GM23248 (cell line): ENCODE measurements around the gene PRICKLE2. TPM values are rescaled to one million over a fixed set of nuclear protein-coding genes. Genes with fewer than 3 reads are reported as not detected.

ENCODE experiments used
- DNase-seq: peaks from one replicate; pipeline ENCODE4 v3.0.0-alpha.2; 2015
- H2AFZ ChIP-seq: fragments of 200-600 bp; sonication (generic); 2 replicates; pipeline ENCODE4 v1.6.1; 2016; ENCODE audit warnings: antibody characterized with exemption
- H3F3A ChIP-seq: fragments of 200-600 bp; sonication (generic); 2 replicates; pipeline ENCODE4 v1.6.1; 2016; ENCODE audit warnings: mild to moderate bottlenecking, antibody characterized with exemption, mixed run types; ENCODE audit not compliant: insufficient read depth
- H3K27ac ChIP-seq: fragments of 200-600 bp; sonication (generic); 2 replicates; pipeline ENCODE4 v1.5.1; 2016; ENCODE audit warnings: mild to moderate bottlenecking
- H3K27me3 ChIP-seq: fragments of 200-600 bp; sonication (generic); replicated peaks from 2 replicates; pipeline ENCODE4 v1.6.1; 2016; ENCODE audit warnings: mild to moderate bottlenecking; ENCODE audit not compliant: insufficient read depth
- H3K36me3 ChIP-seq: fragments of 200-600 bp; sonication (generic); 2 replicates; pipeline ENCODE4 v1.6.1; 2016; ENCODE audit warnings: low read depth, mild to moderate bottlenecking
- H3K4me1 ChIP-seq: fragments of 200-600 bp; sonication (generic); 2 replicates; pipeline ENCODE4 v1.6.1; 2016; ENCODE audit warnings: mild to moderate bottlenecking; ENCODE audit not compliant: insufficient read depth
- H3K4me2 ChIP-seq: fragments of 200-600 bp; sonication (generic); one replicate; pipeline ENCODE4 v1.6.1; 2016; ENCODE audit warnings: mild to moderate bottlenecking; ENCODE audit not compliant: unreplicated experiment
- H3K4me3 ChIP-seq: fragments of 200-600 bp; sonication (generic); 2 replicates; pipeline ENCODE4 v1.5.1; 2016; ENCODE audit warnings: mild to moderate bottlenecking
- H3K79me2 ChIP-seq: fragments of 200-600 bp; sonication (generic); 2 replicates; pipeline ENCODE4 v1.6.1; 2016; ENCODE audit warnings: mild to moderate bottlenecking; ENCODE audit not compliant: insufficient read depth
- H3K9ac ChIP-seq: fragments of 200-600 bp; sonication (generic); 2 replicates; pipeline ENCODE4 v1.6.1; 2016; ENCODE audit warnings: mild to moderate bottlenecking
- H3K9me2 ChIP-seq: fragments of 200-600 bp; sonication (generic); 2 replicates; pipeline ENCODE4 v1.6.1; 2016; ENCODE audit warnings: mixed run types, mild to moderate bottlenecking, moderate library complexity; ENCODE audit not compliant: insufficient read depth
- H3K9me3 ChIP-seq: fragments of 200-600 bp; sonication (generic); one replicate; pipeline ENCODE4 v1.6.1; 2017; ENCODE audit warnings: low read depth
- H4K20me1 ChIP-seq: fragments of 200-600 bp; sonication (generic); 2 replicates; pipeline ENCODE4 v1.6.0; 2016; ENCODE audit not compliant: insufficient read depth
- EZH2 ChIP-seq: fragments of 200-600 bp; sonication (generic); IDR thresholded peaks from 2 replicates; pipeline ENCODE4 v1.6.1; 2018; ENCODE audit warnings: antibody characterized with exemption, mild to moderate bottlenecking; ENCODE audit not compliant: insufficient read depth, poor library complexity, severe bottlenecking
- EZH2phosphoT487 ChIP-seq: fragments of 200-600 bp; sonication (generic); IDR thresholded peaks from 2 replicates; pipeline ENCODE4 v1.6.1; 2018; ENCODE audit warnings: antibody characterized with exemption, moderate library complexity, mild to moderate bottlenecking, low read depth; ENCODE audit not compliant: insufficient read depth
- WGBS, 2 experiments: methylation state at CpG; one replicate each; pipeline ENCODE4 v1.1.6; 2015 to 2017; ENCODE audit warnings: low lambda C conversion rate in 2 of 2, low coverage in 1 of 2; ENCODE audit errors: missing lambda C conversion rate in 2 of 2; 5-methylcytosine and 5-hydroxymethylcytosine counted together
- in situ Hi-C: fragments of 300-500 bp; cut with MboI; formaldehyde crosslinking; loops from 2 replicates; pipeline ENCODE4 v1.15.0; 2020
- polyA plus RNA-seq: library from polyadenylated mRNA; unstranded; fragments of >200 nt; fragmentation: Nextera tagmentation; extraction: Ambion mirVana; gene quantifications from 2 replicates; pipeline ENCODE4 v1.2.1, GENCODE V29; 2016
- total RNA-seq: library from RNA; depleted of rRNA; stranded (reverse); fragments of >200 nt; shearing (Covaris generic); gene quantifications from 2 replicates; pipeline ENCODE4 v1.2.3, GENCODE V29; 2014

The PRICKLE2 gene
- total and polyA plus RNA-seq, 2 experiments from 2014 or later = 7.3 to 19.6 TPM

DNA sequence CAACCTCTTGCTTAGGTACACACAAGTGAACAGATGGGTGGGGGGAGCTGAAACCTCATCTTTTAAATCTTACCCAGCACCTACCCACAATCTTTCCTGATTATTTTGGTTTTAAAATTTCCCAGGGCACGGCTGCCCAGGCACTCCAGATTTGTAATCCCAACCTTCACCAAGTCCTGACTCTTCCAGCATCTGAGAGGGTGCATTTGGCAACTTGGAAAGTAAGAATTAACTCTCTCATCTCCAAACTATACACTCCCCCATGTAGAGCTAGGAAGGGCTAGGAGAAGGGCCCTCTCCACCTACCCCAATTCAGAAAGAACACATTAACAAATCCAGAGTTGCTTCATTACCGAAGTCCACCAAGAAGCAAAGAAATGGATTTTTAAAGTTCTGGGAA, 41.7 kb upstream of the PRICKLE2 start:
- Histone ChIP-seq H3K36me3 (no peaks in the 10 kb centered on the region), H3K27ac (peak overlapping the region; percentile 82), H3K4me3 (peak overlapping the region; percentile 91), H3K27me3 (no peaks in the 10 kb centered on the region), H3K9me3 (no peaks in the 10 kb centered on the region), H3K4me2 (peak overlapping the region; percentile 94), H3K4me1 (peaks cover 22% of the 10 kb centered on the region), H4K20me1 (no peaks in the 10 kb centered on the region), H3K9ac (peak overlapping the region; percentile 89), H3F3A (peaks cover 41% of the 10 kb centered on the region), H2AFZ (peak overlapping the region; percentile 72), H3K9me2 (no peaks in the 10 kb centered on the region), H3K79me2 (peaks cover 55% of the 10 kb centered on the region)
- peak; percentile 54 for DNase-seq
- no peak for TF ChIP-seq EZH2phosphoT487
- no peak for TF ChIP-seq EZH2
- in situ Hi-C loops = loop anchor here (25.0 kb wide), 1 partner anchor 230 kb away; no protein-coding TSS in a partner anchor
- WGBS, 2 experiments = 2% methylated on average over 2 of the region's 2 CpGs

DNA sequence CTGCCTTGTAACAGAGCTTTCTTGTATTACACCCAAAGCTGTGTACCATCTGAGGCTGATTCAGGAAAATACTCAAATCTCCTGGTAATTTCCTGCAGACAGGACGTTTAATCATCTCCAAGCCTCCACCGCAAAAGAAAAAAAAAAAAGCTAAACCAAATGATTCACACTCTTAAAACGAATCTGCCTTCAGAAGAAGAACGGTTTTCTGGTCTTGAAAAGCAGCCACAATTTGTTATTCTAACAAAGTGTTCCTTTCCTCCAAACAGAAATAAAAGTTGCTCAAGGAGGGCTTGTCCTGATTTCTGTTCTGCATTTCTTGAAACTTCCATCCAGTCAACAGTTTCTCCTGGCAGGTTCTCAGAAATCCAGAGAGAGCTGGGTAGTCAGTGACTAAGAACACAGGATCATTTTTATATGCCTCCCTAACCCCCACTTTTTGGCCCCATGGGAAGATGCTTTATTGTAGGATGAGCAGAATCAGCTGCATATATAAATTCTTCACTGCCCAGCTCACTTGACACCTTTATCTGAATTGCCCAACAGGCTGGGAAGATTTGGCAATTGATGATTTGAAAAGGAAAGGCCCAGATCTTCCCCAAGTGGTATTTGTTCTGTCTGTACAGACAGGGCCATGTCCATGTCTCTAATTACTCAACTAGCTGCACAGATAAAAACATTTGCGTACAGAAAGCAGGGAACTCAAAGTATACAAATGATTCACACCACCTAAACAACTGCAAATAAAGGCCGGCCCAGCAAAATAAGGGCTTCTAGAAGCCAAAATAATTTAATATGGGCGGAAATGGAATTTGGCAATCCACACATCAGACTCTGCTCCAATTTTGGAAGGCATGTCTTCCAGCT, 41.0 kb upstream of the PRICKLE2 start:
- WGBS, 2 experiments = 0 to 4% methylated on average over 7 of the region's 7 CpGs
- TF ChIP-seq EZH2 (no peak), EZH2phosphoT487 (peak; percentile 95)
- no peaks in the 10 kb centered on the region for H4K20me1 ChIP-seq
- peak overlapping the region; percentile 94 for H3K4me2 ChIP-seq
- no peaks in the 10 kb centered on the region for H3K27me3 ChIP-seq
- DNase-seq = peak; percentile 92
- peaks cover 22% of the 10 kb centered on the region for H3K4me1 ChIP-seq
- peaks cover 41% of the 10 kb centered on the region for H3F3A ChIP-seq
- no peaks in the 10 kb centered on the region for H3K9me3 ChIP-seq
- H3K27ac ChIP-seq = peak overlapping the region; percentile 82
- peak overlapping the region; percentile 91 for H3K4me3 ChIP-seq
- no peak overlapping the region for H2AFZ ChIP-seq
- H3K9ac ChIP-seq = peak overlapping the region; percentile 89
- peaks cover 62% of the 10 kb centered on the region for H3K79me2 ChIP-seq
- in situ Hi-C loops = loop anchor here (25.0 kb wide), 1 partner anchor 229 kb away; no protein-coding TSS in a partner anchor
- no peaks in the 10 kb centered on the region for H3K36me3 ChIP-seq
- H3K9me2 ChIP-seq = no peaks in the 10 kb centered on the region

DNA sequence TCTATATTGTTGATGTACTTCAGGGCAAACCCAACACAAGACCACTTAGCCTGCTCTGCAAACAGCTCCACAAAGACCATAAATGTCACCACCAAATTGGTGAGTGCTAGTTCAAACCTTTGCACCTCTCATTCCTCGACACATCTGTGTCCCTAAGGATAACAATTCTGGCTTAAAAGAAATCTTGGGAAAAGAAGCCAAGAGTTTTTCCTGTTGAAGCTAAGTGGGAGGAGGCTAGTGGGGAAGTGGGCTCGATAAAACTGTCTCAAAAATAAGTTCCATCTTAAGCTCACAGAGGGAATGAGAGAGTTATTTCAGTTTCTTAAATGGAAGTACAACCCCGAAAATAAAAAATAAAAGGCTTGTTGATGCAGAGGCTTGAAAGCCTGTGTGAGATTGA, 40.4 kb upstream of the PRICKLE2 start:
- Histone ChIP-seq H3K79me2 (peaks cover 69% of the 10 kb centered on the region), H3K27me3 (no peaks in the 10 kb centered on the region), H2AFZ (no peak overlapping the region), H4K20me1 (no peaks in the 10 kb centered on the region), H3K36me3 (no peaks in the 10 kb centered on the region), H3K9me3 (no peaks in the 10 kb centered on the region), H3K4me1 (peaks cover 22% of the 10 kb centered on the region), H3K4me2 (peak overlapping the region; percentile 94), H3F3A (peaks cover 41% of the 10 kb centered on the region), H3K27ac (peak overlapping the region; percentile 82), H3K4me3 (peak overlapping the region; percentile 91), H3K9me2 (no peaks in the 10 kb centered on the region), H3K9ac (peak overlapping the region; percentile 89)
- in situ Hi-C loops = loop anchor here (25.0 kb wide), 1 partner anchor 228 kb away; no protein-coding TSS in a partner anchor
- no peak for DNase-seq
- WGBS, 2 experiments = 3 to 9% methylated on average over 3 of the region's 3 CpGs
- TF ChIP-seq EZH2phosphoT487 = no peak
- no peak for TF ChIP-seq EZH2

DNA sequence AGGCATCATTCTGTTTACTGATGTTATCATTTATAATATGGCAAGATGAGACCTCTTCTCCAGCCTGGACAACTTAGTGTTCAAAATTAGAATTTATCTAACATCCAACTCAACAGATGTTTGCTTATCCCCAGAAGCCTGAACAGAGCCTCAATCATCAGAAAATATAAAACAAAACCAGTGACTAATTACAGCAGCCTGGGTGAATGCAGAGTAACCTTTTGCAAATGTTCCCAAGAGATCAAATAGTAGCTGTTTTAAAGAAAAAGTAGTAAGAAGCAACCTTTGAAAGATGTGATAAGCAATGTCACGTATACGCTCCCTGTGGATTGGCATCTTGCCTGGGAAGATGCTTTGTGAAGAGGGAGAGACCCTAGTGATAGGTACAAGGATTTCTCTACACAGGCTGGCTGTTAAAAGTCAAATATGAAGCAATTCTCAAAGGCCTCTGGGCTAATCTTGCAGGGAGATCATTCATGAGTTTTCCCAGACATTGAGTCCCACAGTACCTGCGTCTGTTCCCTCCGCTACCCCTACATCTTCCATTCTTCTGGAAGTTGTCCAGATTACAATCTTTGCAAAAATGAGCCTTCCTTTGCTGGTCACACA, 39.3 kb upstream of the PRICKLE2 start:
- Histone ChIP-seq H3K9me3 (no peaks in the 10 kb centered on the region), H3K36me3 (no peaks in the 10 kb centered on the region), H3F3A (peaks cover 41% of the 10 kb centered on the region), H3K79me2 (peaks cover 79% of the 10 kb centered on the region), H3K27me3 (no peaks in the 10 kb centered on the region), H3K9ac (peak overlapping the region; percentile 89), H3K27ac (peak overlapping the region; percentile 82), H2AFZ (no peak overlapping the region), H3K4me2 (peak overlapping the region; percentile 94), H3K4me1 (peaks cover 22% of the 10 kb centered on the region), H3K9me2 (no peaks in the 10 kb centered on the region), H4K20me1 (no peaks in the 10 kb centered on the region), H3K4me3 (peak overlapping the region; percentile 91; the same call in 1 of the 2 replicates)
- in situ Hi-C loops = loop anchor here (25.0 kb wide), 1 partner anchor 227 kb away; no protein-coding TSS in a partner anchor
- WGBS, 2 experiments = 63 to 68% methylated on average over 4 of the region's 4 CpGs
- DNase-seq = peak; percentile 39
- TF ChIP-seq EZH2phosphoT487 = no peak
- no peak for TF ChIP-seq EZH2
